Suprapubic skin (tissue), 4 donors: Measurements from ENCODE around the gene MRPL54. TPM values are rescaled to one million over a fixed set of nuclear protein-coding genes. Genes with fewer than 3 reads are reported as not detected.

Experiments used
- DNase-seq, 2 donors: peaks; one replicate each; pipeline ENCODE4 v3.0.0-alpha.2; 2019; ENCODE audit warnings: low spot score in 2 of 2
- H3K27ac ChIP-seq: fragments of 200-600 bp; sonication (generic); one replicate; pipeline ENCODE4 v1.5.1; 2019
- H3K27me3 ChIP-seq: fragments of 200-600 bp; sonication (generic); one replicate; pipeline ENCODE4 v1.5.1; 2019
- H3K36me3 ChIP-seq: fragments of 200-600 bp; sonication (generic); one replicate; pipeline ENCODE4 v1.5.1; 2019
- H3K4me1 ChIP-seq: fragments of 200-600 bp; sonication (generic); one replicate; pipeline ENCODE4 v1.5.1; 2019
- H3K4me3 ChIP-seq: fragments of 200-600 bp; sonication (generic); one replicate; pipeline ENCODE4 v1.5.1; 2019; ENCODE audit warnings: mild to moderate bottlenecking
- H3K9me3 ChIP-seq: fragments of 200-600 bp; sonication (generic); one replicate; pipeline ENCODE4 v1.5.1; 2019
- EP300 ChIP-seq: sonication (generic); formaldehyde crosslinking; IDR thresholded peaks from one replicate; pipeline ENCODE4 v1.6.1; 2017; ENCODE audit warnings: antibody characterized with exemption
- POLR2A ChIP-seq, 2 donors: fragments of 450-650 bp; IDR thresholded peaks; one replicate each; pipeline ENCODE4 v1.6.1; 2017; ENCODE audit warnings: antibody characterized with exemption in 2 of 2, mild to moderate bottlenecking in 2 of 2, moderate library complexity in 2 of 2
- POLR2AphosphoS5 ChIP-seq, 3 donors: sonication (generic); formaldehyde crosslinking; IDR thresholded peaks; one replicate each; pipeline ENCODE4 v1.6.1; 2017; ENCODE audit warnings: antibody characterized with exemption in 3 of 3
- WGBS: methylation state at CpG from one replicate; pipeline ENCODE4 v1.1.5; 2018; 5-methylcytosine and 5-hydroxymethylcytosine counted together
- total RNA-seq, 4 donors: library from RNA; depleted of rRNA; stranded (reverse); fragments of >200 nt; gene quantifications; one replicate each; pipeline ENCODE4 v1.1.0, GENCODE V29; 2016
- TF ChIP-seq, protein P1 (sequence below), 2 donors: fragments of 200-600 bp in 1 of 2; fragments of 450-650 bp in 1 of 2; sonication (generic) in 1 of 2; IDR thresholded peaks; one replicate each; pipeline ENCODE4 v1.5.1; 2016 to 2019; ENCODE audit warnings: antibody characterized with exemption in 2 of 2, mild to moderate bottlenecking in 1 of 2, moderate library complexity in 1 of 2

MRPL54 gene
- total RNA-seq: 10 to 100 TPM; 41.5 to 92.6 (median 63.7) TPM

DNA sequence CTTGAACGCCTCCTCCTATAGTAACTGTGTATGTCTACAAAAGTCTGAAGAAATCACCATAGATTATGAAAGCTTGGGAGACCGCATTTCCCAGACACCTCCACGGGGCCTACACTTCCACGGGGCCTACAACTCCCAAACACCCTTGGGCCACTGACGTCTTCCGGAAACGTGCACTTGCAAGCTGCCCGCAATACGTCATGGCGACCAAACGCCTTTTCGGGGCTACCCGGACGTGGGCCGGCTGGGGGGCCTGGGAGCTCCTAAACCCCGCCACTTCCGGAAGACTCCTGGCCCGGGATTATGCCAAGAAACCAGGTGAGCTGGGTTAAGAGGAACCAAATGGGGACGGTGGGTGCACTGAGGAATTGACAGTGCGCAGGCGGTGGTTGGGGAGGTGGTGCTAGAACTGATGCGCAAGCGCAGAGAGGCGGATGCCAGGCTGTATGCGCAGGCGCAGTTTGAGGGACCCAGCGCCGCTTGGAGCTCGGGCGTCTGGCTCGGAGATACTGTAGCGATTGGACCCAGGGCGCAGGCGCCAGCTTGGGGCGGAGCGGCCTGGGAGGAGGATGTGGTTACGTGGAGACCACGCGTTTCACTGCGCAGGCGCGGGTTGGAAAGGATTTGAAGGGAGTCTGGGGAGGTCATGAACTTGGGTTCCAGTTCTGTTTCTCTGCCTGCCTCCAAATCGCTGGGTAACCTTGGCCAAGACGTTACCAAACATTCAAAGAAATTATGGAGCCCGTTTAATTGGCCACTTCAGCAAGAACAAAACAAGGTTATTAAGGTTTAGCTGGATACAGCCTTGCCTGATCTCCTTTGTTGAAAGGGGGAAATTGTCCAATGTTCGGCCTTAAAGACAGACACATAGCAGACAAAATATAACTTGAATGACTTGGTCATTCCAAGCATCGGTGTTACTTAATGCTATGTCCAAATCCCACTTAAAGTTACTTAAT, at the start of gene MRPL54:
Gene MRPL54, plus strand, starts transcription at position 182 of the 959 bp plus-strand sequence. Its CDS starts 19 bp downstream, at position 201.
- no peaks in the 10 kb centered on the region for H3K9me3 ChIP-seq
- H3K4me3 ChIP-seq: peak within 1 kb of the TSS; percentile 88
- peaks cover 46% of the 10 kb centered on the region for H3K36me3 ChIP-seq
- H3K4me1 ChIP-seq: peaks cover 36% of the 10 kb centered on the region
- WGBS: 5% methylated on average over 25 of the region's 47 CpGs
- no peaks in the 10 kb centered on the region for H3K27me3 ChIP-seq
- peak; percentile 99 for DNase-seq
- TF ChIP-seq EP300 (no peak), POLR2A (IDR thresholded peaks at IDR 0.05) (peak; percentile 27 to 79), POLR2AphosphoS5 (IDR thresholded peaks at IDR 0.05) (peak; percentile 35 to 87 (median 81))
- TF ChIP-seq, protein P1, sequence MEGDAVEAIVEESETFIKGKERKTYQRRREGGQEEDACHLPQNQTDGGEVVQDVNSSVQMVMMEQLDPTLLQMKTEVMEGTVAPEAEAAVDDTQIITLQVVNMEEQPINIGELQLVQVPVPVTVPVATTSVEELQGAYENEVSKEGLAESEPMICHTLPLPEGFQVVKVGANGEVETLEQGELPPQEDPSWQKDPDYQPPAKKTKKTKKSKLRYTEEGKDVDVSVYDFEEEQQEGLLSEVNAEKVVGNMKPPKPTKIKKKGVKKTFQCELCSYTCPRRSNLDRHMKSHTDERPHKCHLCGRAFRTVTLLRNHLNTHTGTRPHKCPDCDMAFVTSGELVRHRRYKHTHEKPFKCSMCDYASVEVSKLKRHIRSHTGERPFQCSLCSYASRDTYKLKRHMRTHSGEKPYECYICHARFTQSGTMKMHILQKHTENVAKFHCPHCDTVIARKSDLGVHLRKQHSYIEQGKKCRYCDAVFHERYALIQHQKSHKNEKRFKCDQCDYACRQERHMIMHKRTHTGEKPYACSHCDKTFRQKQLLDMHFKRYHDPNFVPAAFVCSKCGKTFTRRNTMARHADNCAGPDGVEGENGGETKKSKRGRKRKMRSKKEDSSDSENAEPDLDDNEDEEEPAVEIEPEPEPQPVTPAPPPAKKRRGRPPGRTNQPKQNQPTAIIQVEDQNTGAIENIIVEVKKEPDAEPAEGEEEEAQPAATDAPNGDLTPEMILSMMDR (IDR thresholded peaks at IDR 0.05): peak in 1 of 2 donors; percentile 14
- H3K27ac ChIP-seq: peak within 1 kb of the TSS; percentile 98

DNA sequence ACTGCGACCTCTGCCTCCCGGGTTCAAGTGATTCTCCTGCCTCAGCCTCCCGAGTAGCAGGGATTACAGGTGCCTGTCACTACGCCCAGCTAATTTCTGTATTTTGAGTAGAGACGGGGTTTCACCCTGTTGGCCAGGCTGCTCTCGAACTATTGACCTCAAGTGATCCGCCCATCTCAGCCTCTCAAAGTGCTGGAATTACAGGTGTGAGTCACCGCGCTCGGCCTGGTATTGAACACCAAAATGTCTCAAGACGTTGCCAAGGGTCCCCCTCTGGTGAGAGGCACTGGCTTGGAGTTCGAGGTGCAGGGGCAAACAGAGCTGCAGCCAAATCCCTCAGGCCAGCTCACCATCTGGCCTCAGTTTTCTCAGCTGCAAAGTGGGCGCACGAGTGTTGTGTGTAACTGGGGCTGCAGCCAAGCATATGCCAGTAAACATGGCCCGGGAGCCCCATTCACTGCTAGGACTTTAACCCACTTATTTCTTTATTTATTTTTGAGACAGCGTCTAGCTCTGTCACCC, 46.3 kb upstream of the MRPL54 start:
- H3K27me3 ChIP-seq: peaks cover 29% of the 10 kb centered on the region
- H3K27ac ChIP-seq: no peak overlapping the region
- peaks cover 18% of the 10 kb centered on the region for H3K4me1 ChIP-seq
- TF ChIP-seq, protein P1 (IDR thresholded peaks at IDR 0.05): no peak
- TF ChIP-seq POLR2AphosphoS5 (IDR thresholded peaks at IDR 0.05) (no peak), POLR2A (IDR thresholded peaks at IDR 0.05) (no peak), EP300 (no peak)
- H3K36me3 ChIP-seq: no peaks in the 10 kb centered on the region
- no peaks in the 10 kb centered on the region for H3K9me3 ChIP-seq
- no peak overlapping the region for H3K4me3 ChIP-seq
- DNase-seq: no peak
- 80% methylated on average over 12 of the region's 16 CpGs for WGBS

DNA sequence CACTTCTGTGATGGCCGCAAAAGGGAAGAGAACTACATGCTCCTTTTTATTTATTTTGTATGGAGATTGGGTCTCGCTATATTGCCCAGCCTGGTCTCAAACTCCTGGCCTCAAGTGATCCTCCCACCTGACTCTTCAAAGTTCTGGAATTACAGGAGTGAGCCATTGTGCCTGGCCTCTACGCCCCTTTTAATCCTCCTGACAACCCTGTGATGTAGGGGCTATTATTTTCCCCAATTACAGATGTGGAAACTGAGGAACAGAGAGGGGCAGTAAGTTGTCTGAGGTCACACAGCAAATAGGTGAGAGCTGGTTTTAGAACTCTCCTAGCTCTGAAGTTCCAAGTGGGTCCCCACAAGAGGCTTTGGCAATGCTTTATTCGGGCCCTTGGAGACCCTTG, 42.6 kb upstream of the MRPL54 start:
- no peak for TF ChIP-seq POLR2AphosphoS5 (IDR thresholded peaks at IDR 0.05)
- TF ChIP-seq, protein P1 (IDR thresholded peaks at IDR 0.05): no peak
- no peak for TF ChIP-seq POLR2A (IDR thresholded peaks at IDR 0.05)
- no peak for TF ChIP-seq EP300
- Histone ChIP-seq H3K9me3 (no peaks in the 10 kb centered on the region), H3K27me3 (peaks cover 58% of the 10 kb centered on the region), H3K27ac (no peak overlapping the region), H3K36me3 (no peaks in the 10 kb centered on the region), H3K4me3 (no peak overlapping the region), H3K4me1 (peaks cover 27% of the 10 kb centered on the region)
- WGBS: 80% methylated on average over 4 of the region's 4 CpGs
- no peak for DNase-seq

DNA sequence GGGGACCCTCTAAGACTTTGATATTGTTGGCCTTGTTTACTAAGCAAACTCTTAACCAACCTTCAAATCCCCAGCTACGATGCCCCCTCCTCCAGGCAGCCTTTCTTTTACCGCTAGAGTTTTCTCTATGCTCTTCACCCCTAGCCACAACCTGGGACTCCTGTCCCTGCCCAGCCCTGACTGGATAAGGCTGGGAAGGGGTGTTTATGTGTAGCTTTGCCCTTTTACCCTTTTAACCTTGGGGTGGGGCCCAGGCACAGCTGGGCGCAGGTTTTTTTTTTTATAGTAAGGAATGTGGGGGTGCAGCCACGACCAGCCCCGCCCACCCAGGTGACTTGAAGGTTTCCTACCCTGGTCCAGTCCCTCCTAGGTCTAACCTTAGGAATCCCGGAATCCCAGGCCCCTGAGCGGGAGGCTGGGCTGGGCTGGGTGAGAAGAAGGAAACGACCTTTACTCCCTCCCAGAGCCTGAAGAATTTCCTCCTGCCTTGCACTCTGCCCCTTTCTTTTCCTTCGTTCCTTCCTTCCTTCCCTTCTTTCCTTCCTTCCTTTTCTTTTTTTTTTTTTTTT, 42.0 kb upstream of the MRPL54 start:
- H3K4me3 ChIP-seq: no peak overlapping the region

More for the DNA sequence above, 42.0 kb upstream of the MRPL54 start:
- TF ChIP-seq POLR2A (IDR thresholded peaks at IDR 0.05) (no peak), POLR2AphosphoS5 (IDR thresholded peaks at IDR 0.05) (no peak), EP300 (no peak)
- TF ChIP-seq, protein P1 (IDR thresholded peaks at IDR 0.05): no peak
- Histone ChIP-seq H3K27me3 (peaks cover 62% of the 10 kb centered on the region), H3K36me3 (no peaks in the 10 kb centered on the region), H3K27ac (no peak overlapping the region), H3K4me1 (peaks cover 27% of the 10 kb centered on the region), H3K9me3 (no peaks in the 10 kb centered on the region)
- DNase-seq: no peak
- WGBS: 30% methylated on average over 9 of the region's 9 CpGs
